HG02852 (cell line): ENCODE measurements around the gene SPEG.
"Not testable (repeated sequence)": the region's sequence is repeated elsewhere in the genome, so short reads cannot be mapped to it uniquely, and the experiment has no call there.

Experiments used
- ATAC-seq: cut with Tn5 transposase; IDR thresholded peaks from one replicate; pipeline ENCODE4 v1.9.1; 2021; ENCODE audit warnings: mild to moderate bottlenecking, moderate library complexity; ENCODE audit not compliant: unreplicated experiment

SPEG gene

GRCh38 chr2:219434718-219435525 lies at the start of gene SPEG:
Gene SPEG, plus strand, starts transcription at chr2:219434843. Its CDS starts 135 bp downstream, at chr2:219434978.
- no peak for ATAC-seq

- ATAC-seq, result no peak
Measured at GRCh38 chr2:219384859-219385258, 49.8 kb upstream of the SPEG start.

GRCh38 chr2:219385958-219386520 lies 48.6 kb upstream of the SPEG start:
- ATAC-seq, result no peak

- no peak for ATAC-seq
Measured at GRCh38 chr2:219386532-219387280, 47.9 kb upstream of the SPEG start.

- peak; percentile 65 for ATAC-seq
Measured at GRCh38 chr2:219387306-219388120, 47.1 kb upstream of the SPEG start, which contains the start of gene DNPEP. Gene DNPEP, minus strand, starts transcription at chr2:219387912. Its CDS starts 118 bp downstream, at chr2:219387794.

- ATAC-seq, result peak; percentile 68
Measured at GRCh38 chr2:219388121-219388906, 46.3 kb upstream of the SPEG start.

GRCh38 chr2:219388907-219389156 lies 45.8 kb upstream of the SPEG start:
- no peak for ATAC-seq

- ATAC-seq, result no peak
Measured at GRCh38 chr2:219392754-219393153, 41.9 kb upstream of the SPEG start.

GRCh38 chr2:219395056-219395455 lies 39.6 kb upstream of the SPEG start:
- ATAC-seq, result not testable (repeated sequence)

- no peak for ATAC-seq
Measured at GRCh38 chr2:219395609-219396008, 39.0 kb upstream of the SPEG start.

- no peak for ATAC-seq
Measured at GRCh38 chr2:219396863-219397457, 37.7 kb upstream of the SPEG start.

GRCh38 chr2:219398721-219399363 lies 35.8 kb upstream of the SPEG start:
- no peak for ATAC-seq

- ATAC-seq, result no peak
Measured at GRCh38 chr2:219399716-219400478, 34.7 kb upstream of the SPEG start.

GRCh38 chr2:219400562-219400961 lies 34.1 kb upstream of the SPEG start:
- ATAC-seq, result no peak

- ATAC-seq, result no peak
Measured at GRCh38 chr2:219401606-219402005, 33.0 kb upstream of the SPEG start.

- ATAC-seq, result peak; percentile 72
Measured at GRCh38 chr2:219402665-219403515, 31.8 kb upstream of the SPEG start.

- ATAC-seq, result no peak
Measured at GRCh38 chr2:219403861-219404260, 30.8 kb upstream of the SPEG start.
